ENCODE data around the gene PPP2R2C.

The PPP2R2C gene

DNA sequence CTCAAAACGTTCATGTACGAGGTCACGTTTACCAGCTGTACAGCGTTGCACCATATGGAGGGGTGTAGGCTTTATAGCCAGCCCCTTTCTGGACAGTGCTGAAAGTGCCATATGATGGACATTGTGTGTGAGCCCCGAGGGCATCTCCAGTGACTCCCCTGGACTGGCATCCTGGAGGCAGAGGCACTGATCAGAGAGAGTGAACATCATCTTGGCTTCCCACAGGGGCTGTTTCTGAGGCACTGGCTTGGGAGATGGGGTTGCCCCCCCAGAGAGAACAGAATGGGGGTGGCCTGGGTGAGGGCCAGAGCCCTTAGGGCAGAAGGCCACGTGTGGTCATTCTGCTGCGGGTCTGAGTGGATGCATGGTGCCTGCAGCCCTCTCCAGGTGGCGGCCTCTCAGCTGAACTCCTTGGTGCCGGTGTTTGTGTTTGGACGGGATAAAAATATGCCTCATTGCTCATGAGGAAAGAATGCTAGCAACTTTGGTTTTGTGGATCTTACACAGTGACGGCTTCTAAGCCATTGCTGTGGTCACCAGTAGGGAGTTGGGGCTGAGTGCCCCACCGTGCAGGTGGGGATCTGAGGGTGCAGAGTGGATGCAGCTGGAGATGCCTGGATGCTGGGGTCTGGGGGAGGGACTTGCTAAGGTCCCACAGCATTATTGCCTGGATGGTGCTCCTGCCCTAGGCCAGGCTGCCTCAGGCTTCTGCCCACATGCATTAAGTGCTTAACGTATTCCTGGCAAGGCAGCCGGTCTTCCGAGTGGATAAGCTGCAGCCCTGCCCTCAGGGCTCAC, 199.4 kb downstream of the PPP2R2C start:
- no peak overlapping the region for H3K4me3 ChIP-seq (ENCODE audit: low read depth, low read length)

GRCh38 chr4:6271701-6272465, 200.5 kb downstream of the PPP2R2C start:
- no peak for DNase-seq (ENCODE audit: low read depth)
- TF ChIP-seq MAX (IDR thresholded peaks at IDR 0.05; ENCODE audit: low read depth, low read length) (no peak), POLR2A (IDR thresholded peaks at IDR 0.05; ENCODE audit: extremely low read depth, insufficient read length) (no peak), MYC (IDR thresholded peaks at IDR 0.05; ENCODE audit: low read depth, low read length) (no peak)
- TF ChIP-seq, protein P1, sequence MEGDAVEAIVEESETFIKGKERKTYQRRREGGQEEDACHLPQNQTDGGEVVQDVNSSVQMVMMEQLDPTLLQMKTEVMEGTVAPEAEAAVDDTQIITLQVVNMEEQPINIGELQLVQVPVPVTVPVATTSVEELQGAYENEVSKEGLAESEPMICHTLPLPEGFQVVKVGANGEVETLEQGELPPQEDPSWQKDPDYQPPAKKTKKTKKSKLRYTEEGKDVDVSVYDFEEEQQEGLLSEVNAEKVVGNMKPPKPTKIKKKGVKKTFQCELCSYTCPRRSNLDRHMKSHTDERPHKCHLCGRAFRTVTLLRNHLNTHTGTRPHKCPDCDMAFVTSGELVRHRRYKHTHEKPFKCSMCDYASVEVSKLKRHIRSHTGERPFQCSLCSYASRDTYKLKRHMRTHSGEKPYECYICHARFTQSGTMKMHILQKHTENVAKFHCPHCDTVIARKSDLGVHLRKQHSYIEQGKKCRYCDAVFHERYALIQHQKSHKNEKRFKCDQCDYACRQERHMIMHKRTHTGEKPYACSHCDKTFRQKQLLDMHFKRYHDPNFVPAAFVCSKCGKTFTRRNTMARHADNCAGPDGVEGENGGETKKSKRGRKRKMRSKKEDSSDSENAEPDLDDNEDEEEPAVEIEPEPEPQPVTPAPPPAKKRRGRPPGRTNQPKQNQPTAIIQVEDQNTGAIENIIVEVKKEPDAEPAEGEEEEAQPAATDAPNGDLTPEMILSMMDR (IDR thresholded peaks at IDR 0.05; ENCODE audit: low read depth, low read length) = no peak
- H3K4me3 ChIP-seq (ENCODE audit: low read depth, low read length) = no peak overlapping the region

More for the DNA sequence above, 199.4 kb downstream of the PPP2R2C start:
- DNase-seq (ENCODE audit: low read depth) = no peak
- TF ChIP-seq MAX (IDR thresholded peaks at IDR 0.05; ENCODE audit: low read depth, low read length) (no peak), POLR2A (IDR thresholded peaks at IDR 0.05; ENCODE audit: extremely low read depth, insufficient read length) (no peak), MYC (IDR thresholded peaks at IDR 0.05; ENCODE audit: low read depth, low read length) (no peak)
- TF ChIP-seq, protein P1 (IDR thresholded peaks at IDR 0.05; ENCODE audit: low read depth, low read length) = no peak

- DNase-seq (ENCODE audit: low read depth) = no peak
- no peak overlapping the region for H3K4me3 ChIP-seq (ENCODE audit: low read depth, low read length)
- TF ChIP-seq MYC (IDR thresholded peaks at IDR 0.05; ENCODE audit: low read depth, low read length) (no peak), MAX (IDR thresholded peaks at IDR 0.05; ENCODE audit: low read depth, low read length) (no peak), POLR2A (IDR thresholded peaks at IDR 0.05; ENCODE audit: extremely low read depth, insufficient read length) (no peak)
These were observed 201.2 kb downstream of the PPP2R2C start for GRCh38 chr4:6271206-6271605.

- no peak for DNase-seq (ENCODE audit: low read depth)
- H3K4me3 ChIP-seq (ENCODE audit: low read depth, low read length) = no peak overlapping the region
- TF ChIP-seq MAX (IDR thresholded peaks at IDR 0.05; ENCODE audit: low read depth, low read length) (no peak), POLR2A (IDR thresholded peaks at IDR 0.05; ENCODE audit: extremely low read depth, insufficient read length) (no peak), MYC (IDR thresholded peaks at IDR 0.05; ENCODE audit: low read depth, low read length) (no peak)
- TF ChIP-seq, protein P1 (IDR thresholded peaks at IDR 0.05; ENCODE audit: low read depth, low read length) = no peak
These were observed 201.7 kb downstream of the PPP2R2C start for GRCh38 chr4:6270636-6271121.

All from NB4 (cell line).